ENCODE measurements around the gene SPARCL1.

The SPARCL1 gene

DNA sequence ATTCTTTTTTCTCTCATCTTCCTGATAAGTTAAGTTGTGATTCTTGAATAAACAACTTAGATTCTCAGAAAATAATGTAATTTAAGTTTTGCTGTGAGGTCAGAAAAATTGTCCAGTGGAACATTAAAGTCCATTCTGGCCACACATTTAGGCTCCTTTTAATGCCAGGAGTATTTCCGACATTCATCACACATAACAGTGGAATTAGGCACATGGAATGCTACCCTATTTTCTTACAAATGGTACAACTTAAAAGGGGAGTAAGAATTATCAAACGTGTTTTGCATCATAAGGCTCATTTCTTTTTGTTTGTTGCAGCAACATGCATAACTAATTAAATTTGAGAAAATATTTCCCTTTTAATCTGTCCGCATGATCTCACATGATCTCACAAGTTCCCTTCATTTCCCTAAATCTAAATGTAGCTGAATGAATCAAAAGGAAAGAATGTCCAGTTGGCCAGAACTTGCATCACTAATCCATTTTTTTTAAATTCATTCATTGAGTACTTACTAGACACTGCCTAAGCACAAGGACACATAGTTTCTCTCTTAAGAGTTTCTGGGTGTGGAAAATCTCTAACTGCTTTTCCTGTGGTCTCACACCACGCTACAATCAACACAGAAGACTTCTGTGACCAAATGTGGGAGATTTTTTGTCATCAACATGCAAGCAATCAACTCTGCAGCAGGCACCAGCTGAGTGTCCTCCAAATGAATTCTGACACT is 22.0 kb downstream of the SPARCL1 start:
- no peak for TF ChIP-seq CTCF (IDR thresholded peaks at IDR 0.05; ENCODE audit: insufficient read depth, low read depth, low read length, missing control alignments)
- peak; percentile 62 for DNase-seq (ENCODE audit: low read depth)
- H3K4me3 ChIP-seq (ENCODE audit: low read length), result no peak overlapping the region

DNA sequence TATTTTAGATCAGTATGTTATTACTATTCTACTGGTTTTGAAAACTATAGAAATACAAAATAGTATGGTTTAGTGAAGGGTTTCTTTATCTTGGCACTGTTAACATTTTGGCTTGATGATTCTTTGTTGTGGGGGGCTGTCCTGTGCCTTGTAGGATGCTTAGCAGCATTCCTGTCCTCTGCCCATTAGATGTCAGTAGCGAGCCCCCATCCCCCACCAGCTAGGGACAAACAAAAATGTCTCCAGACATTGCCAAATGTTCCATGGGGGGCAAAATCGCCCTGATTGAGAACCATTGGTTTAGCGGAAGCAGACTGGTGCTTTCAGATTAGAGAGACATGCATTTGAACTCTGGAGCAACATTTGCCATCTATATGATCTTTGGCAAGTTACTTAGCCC is 23.3 kb downstream of the SPARCL1 start:
- no peak for TF ChIP-seq CTCF (IDR thresholded peaks at IDR 0.05; ENCODE audit: insufficient read depth, low read depth, low read length, missing control alignments)
- no peak overlapping the region for H3K4me3 ChIP-seq (ENCODE audit: low read length)
- no peak for DNase-seq (ENCODE audit: low read depth)

DNA sequence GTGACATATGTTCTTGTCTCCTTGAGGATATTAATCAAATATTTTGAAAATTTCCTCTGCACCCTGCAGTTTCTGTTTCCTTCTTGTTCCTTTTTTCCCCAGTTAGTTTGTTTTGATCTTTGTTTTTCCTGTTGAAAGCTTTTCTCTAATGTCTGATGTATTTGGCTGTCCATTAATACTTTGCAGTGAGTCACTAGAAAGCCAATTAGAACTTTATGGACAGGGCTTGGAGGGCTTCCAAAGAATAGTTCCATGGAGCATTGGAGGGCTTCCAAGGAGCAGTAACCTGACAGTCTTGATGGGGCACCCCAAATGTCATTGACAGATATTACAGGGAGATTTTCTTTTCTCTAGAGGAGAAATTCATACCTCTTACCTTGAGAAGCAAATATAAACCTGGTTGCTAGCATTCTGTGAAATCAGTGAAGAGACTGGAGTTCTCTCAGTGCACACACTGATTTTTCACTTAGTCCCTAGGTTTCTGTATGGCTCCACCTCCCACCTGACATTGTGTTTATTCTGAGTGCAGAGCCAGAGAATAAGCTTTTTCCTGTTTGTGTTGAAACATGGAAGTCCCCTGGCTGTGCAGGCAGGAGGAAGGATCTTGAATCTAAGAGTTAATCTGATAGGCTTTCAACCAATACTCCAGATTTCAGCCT is 26.5 kb downstream of the SPARCL1 start:
- peak; percentile 16 for DNase-seq (ENCODE audit: low read depth)

GRCh38 chr4:87500092-87500462 is 29.1 kb downstream of the SPARCL1 start:
- no peak for DNase-seq (ENCODE audit: low read depth)
- TF ChIP-seq CTCF (IDR thresholded peaks at IDR 0.05; ENCODE audit: insufficient read depth, low read depth, low read length, missing control alignments), result no peak
- H3K4me3 ChIP-seq (ENCODE audit: low read length), result no peak overlapping the region

More for the DNA sequence above, 26.5 kb downstream of the SPARCL1 start:
- no peak for TF ChIP-seq CTCF (IDR thresholded peaks at IDR 0.05; ENCODE audit: insufficient read depth, low read depth, low read length, missing control alignments)
- H3K4me3 ChIP-seq (ENCODE audit: low read length), result no peak overlapping the region

GRCh38 chr4:87499403-87500091 is 29.6 kb downstream of the SPARCL1 start:
- no peak overlapping the region for H3K4me3 ChIP-seq (ENCODE audit: low read length)
- no peak for DNase-seq (ENCODE audit: low read depth)
- TF ChIP-seq CTCF (IDR thresholded peaks at IDR 0.05; ENCODE audit: insufficient read depth, low read depth, low read length, missing control alignments), result no peak

DNA sequence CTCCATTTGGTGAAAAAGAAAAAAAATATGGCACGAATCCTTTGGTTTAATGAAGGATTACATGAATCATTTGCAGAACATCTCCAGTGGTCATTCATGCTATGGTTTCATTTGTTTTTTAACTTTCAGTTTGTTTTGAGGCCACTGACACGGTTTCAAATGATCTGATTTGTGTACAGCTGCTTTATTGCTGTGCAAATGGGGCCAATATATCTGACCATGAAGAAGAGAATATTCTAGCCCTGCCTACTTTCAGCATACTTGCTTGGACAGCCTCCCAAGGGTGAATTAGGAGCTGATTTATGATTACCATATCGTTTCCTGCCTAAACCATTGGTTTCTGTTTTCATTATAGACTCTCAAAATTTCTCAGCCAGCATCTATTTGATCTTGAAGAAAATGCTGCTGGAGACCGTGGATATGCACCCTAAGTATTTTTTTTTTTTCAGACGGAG is 30.7 kb downstream of the SPARCL1 start:
- H3K4me3 ChIP-seq (ENCODE audit: low read length), result no peak overlapping the region
- no peak for TF ChIP-seq CTCF (IDR thresholded peaks at IDR 0.05; ENCODE audit: insufficient read depth, low read depth, low read length, missing control alignments)
- no peak for DNase-seq (ENCODE audit: low read depth)

All from epithelial cell of esophagus (primary cell).